HG02973 (cell line): Measurements from ENCODE around the gene LEP.
"Not testable (repeated sequence)": the region's sequence is repeated elsewhere in the genome, so short reads cannot be mapped to it uniquely, and the experiment has no call there.

Experiments
- ATAC-seq: cut with Tn5 transposase; IDR thresholded peaks from one replicate; pipeline ENCODE4 v1.9.1; 2021; ENCODE audit warnings: moderate library complexity; ENCODE audit not compliant: unreplicated experiment

The LEP gene

DNA sequence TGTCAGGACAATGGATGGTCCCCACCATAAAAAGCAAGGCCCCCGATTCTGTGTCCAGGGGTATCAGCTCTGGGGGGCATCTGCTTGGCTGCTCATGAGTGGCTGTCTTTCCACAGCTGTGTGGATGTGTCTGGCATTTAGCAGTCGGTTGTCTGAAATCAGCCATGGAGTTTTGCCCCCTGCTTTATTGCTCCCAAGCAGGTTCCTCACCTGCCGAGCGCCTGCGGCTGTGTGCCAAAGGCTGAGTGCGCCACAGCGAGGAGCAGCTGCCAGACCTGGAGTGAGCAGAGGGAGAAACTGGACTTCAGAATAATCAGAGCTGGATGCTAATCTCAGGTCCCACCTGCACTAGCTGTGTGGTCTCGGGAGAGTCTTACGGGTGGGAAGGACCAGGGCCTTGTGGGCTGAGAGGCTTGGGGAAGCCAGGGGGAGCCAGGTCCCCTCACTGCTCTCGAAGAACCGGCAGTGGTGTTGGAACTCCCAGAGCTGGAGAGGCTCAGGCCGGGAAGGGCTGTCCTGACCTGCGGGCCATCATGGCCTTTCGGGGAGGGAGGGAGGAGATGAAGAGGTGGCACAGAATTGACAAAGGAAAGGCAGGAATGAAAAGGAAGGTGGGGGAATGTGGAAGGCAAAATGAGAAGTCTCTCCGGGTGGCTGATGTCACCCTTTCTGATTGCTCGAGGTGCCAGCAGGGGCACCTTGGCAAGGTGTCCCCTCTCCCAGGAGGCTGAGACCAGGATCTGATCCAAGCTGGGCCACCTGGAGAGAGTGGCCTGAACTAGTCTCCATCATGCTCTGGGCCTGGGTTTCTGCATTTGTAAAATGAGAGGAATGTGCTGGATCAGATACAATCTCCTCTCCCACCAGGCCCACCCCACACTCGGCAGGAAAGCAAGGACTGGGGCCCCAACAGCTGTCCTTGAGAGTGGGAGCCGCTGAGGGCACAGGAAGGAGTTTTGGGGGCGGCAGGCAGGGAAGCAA lies 30.2 kb upstream of the LEP start:
- no peak for ATAC-seq

DNA sequence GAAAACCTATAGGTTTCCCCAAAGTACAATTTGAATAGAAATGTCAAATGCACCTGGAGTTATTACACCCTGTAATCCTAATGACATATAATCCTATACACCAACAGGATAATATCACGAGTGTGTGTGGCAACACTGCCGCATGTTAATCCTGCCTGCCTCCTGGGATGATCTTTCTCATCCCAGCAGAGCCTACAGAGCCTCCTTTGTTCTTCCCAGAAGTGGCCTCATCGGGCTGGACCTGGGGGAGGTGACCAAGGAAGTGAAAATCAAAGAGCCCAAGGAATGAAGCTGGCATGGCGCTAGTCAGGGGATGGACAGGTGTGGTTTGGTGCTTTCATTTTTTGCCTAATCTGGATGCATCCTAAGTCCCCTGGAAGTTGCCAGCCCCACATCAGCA lies 29.5 kb upstream of the LEP start:
- ATAC-seq = no peak

DNA sequence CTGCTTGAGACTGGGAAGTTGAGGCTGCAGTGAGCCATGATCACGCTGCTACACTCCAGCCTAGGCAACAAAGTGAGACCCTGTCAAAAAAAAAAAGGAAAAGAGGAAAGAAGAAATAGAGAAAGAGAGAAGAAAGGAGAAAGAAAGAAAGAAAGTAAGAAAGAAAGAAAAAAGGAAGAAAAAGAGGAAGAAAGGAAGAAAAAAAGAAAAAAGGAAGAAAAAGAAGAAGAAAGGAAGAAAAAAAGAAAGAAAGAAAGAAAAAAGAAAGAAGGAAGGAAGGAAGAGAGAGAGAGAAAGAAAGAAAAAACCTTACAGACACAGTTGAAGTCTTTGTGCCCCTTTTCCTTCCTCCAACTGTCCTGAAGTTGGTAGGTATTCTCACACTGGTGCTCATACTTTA lies 26.6 kb upstream of the LEP start:
- no peak for ATAC-seq

DNA sequence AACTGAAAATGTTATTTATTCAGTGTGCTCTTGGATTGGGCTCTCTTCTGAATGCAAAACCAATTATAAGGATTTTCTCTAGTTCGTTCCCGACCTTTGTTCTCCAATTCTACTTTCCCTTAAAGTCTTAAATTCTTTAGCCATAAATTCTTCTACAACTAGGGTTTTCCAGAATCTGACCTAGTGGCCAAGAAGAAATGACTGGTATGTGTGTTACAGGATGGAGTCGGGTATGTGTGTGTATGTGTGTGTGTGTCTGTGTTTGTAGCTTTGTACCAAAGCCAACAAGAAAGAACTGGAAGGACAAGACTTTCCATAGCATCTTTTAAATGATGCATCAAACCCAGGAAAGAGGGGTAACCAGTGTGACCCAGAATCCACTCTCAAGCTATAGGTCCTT lies 25.8 kb upstream of the LEP start:
- ATAC-seq = no peak

DNA sequence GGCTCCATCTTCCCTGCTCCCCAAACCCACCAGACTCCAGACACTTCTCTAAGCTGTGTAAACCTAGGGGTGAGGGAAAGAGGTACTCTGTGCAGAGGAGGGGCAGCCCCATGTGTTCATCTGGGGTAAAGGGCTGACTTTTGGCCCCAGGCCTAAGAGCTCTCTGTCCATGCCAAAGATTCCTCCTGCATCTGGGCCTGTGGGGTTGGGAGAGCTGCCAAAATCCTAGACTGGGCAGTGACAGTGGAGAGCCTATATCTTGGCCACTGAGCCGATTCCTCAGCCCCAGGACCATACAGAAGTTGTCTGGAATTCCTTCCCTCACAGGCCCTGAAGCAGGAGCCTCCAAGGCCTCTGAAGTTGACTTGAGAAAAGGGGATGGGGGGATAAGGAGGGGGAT lies 25.3 kb upstream of the LEP start:
- no peak for ATAC-seq

DNA sequence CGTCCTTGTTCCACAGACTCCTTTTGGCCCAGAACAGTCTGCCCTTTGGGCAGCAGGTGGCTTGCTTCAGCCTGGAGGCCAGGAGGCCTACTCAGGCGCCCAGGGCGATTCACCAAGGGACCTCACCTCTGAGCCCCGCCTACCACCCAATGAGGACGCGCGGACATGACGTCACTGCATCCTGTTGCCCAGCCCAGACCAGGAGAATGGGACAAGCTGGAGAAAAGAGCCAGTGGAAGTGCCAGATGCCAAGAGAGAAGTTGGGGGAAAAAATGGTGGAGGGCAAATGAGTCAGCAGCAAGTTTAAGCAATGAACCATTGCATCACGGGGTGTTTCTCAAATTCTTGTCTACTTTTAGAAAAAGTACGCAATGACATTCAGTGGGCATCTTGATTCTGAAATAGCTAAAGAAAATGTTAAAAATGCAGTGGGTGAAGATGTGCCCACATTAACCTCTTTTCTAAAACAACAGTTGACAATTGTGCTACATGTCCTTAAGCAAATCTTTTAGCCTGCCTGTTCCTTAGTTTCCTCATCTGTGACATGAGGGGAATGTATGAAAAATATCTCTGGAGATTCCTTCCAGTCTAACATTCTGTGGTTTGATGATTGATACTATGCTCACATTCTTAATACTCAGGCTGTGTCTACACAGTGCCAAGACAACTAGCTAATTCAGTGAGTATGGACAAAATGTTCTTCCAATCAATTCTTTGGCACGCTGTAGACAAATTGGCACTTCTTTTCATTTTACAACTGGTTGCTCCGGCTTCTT lies 23.9 kb upstream of the LEP start:
- no peak for ATAC-seq

DNA sequence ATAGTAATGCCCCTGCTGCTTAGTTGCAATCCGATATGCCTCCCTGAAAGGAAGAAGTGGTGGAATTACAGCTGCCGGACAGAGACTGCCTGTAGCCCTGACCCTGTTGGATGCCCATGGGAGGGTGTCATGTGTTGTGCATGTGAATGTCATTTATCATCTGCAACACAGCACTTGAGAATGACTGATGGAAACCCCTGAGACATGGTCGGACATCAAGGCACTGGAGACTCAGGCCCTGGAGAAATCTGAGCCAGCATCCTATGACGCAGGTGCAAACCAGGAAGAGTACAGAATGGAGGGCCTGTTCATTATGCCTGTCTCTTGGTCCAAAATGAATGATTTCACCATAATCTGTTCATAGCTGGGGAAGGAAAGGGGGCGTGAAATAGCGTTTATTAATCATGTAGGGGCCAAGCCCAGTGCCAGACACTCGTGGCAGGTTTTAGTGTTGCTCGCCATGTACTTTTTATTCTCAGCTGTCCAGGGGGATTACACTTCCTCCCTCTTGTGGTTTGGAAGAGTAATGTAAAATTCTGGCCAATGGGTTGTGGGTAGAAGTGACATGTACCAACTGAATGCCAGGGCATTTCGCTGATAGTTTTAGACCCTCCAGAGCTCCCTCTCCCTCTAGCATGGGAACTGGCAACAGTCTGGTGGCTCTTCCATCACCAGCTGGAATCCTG lies 23.0 kb upstream of the LEP start:
- no peak for ATAC-seq

DNA sequence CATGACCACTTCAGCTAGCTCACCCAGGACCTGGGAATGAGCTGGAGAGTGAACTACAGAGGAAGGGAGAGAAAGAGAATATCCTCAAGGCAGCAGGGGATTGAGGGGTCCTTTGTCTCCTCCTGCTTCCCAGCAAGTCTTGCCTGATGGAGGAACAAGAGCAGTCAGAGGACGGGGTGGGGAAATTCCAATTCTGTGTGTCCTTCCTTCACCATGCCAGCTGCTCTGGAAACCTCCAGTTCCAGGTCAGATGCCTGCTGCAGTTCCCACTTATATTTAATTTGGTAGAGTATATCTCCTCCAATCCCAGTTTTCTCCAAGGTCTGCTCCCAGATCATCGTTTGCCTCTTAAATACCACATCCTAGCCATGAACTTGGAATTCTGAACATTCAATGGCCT lies 21.4 kb upstream of the LEP start:
- no peak for ATAC-seq

DNA sequence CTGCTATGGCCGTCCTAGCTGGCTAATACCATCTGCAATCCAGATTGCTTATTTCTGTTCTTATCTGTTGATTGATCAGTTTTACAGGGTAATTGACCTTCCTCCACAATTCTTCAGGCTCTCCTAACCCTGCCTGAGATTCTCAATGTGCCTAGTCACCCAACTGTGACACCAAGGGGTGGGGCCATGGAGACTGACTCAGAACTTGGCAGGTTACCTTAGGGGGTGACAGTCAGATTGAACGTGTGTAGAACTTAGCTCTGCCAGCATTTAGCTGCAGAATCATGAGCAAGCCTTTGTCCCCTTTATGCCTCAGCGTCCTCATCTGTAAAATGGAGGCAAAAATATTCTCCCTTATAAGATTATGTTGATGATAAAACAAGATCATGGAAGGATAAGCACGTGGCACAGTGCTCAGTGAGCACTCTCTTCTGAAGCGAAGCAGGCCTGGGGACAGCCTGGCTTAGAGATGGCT lies 19.1 kb upstream of the LEP start:
- ATAC-seq = no peak

DNA sequence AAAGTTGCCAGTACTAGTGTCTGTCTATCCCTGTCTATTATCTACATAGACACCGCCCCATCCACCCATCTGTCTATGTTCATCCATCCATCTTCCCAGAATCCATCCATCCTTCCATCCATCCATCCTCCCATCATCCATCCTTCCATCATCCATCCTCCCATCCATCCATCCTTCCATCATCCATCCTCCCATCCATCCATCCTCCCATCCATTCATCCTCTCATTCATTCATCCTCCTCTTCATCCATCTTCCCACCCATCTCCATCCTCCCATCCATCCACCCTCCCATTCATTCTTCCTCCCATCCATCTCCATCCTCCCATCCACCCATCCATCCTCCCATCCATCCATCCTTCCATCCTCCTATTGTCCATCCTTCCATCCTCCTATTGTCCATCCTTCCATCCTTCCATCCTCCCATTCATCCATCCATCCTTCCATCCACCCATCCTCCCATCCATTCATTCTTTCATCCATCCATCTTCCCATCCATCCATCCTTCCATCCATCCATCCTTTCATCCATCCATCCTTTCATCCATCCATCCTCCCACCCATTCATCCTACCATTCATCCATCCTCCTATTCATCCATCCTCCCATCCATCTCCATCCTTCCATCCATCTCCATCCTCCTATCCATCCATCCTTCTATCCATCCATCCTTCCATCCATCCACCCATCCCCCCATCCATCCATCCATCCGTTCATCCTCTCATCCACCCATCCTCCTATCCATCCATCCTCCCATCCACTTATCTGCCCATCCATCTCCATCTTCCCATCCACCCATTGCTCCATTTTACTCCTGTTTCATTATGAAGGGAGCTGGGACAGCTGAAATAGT lies 14.7 kb upstream of the LEP start:
- no peak for ATAC-seq

DNA sequence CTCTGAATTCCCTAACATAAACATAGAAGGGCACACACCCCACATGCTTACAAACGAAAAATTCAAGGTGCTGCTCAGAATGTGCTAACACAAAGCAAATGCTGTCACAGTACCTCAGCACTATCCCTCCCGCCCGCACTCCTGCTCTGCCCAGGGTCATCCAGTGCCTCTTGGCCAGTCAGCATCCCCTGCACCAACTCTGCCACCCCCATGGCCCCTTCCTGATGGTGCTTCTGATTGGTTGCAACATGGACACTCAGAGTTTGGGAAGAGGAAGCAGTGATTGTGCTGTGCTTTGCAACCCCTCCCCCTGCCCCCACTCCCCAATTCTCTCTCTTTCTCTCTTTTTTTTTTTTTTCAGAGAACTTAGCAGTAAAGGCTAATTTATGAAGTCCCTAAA lies 13.8 kb upstream of the LEP start:
- no peak for ATAC-seq

DNA sequence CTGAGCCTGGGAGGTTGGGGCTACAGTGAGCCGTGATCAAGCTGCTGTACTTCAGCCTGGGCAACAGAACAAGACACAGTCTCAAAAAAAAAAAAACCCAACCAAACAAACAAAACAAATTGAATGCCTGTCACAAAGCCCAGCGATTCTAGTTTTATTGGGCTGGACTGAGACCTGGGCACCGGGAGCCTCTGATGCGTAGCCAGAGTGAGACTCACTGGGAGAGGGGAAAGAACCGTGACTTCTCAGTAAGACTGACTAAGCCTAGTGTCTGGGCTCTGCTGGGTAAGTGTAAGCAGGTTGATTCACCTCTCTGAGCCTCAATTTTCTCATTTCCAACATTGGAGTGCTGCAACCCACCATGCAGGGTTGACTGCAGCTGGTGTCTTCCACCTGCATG lies 10.1 kb upstream of the LEP start:
- no peak for ATAC-seq

DNA sequence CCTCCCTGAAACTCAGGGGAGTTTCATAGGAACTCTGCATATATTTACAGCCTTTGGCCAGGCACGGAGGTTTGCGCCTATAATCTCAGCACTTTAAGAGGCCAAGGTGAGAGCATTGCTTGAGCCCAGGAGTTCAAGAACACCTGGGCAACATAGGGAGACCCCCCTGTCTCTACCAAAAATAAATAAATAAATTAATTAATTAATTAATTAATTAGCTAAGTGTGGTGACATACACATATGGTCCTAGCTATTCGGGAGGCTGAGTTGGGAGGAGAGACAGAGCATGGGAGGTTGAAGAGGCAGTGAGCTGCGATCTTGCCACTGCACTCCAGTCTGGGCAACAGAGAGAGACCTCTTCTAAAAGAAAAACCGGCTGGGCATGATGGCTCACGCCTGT lies 9.4 kb upstream of the LEP start:
- ATAC-seq = no peak

DNA sequence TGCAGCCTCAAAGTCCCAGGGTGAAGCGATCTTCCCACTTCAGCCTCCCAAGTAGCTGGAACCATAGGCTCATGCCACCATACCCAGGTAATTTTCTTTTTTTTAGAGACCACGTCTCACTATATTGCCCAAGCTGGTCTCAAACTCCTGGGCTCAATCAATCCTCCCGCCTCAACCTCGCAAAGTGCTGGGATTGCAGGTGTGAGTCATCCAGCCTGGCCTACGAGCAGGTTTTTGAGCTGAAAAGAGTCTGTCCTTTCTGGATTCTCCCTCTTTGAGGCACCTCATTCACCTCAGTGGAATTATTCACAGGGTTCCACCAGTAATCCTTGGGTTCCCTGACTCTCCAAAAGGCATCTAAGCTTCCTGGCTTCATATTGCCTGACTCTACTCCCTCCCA lies 7.6 kb upstream of the LEP start:
- ATAC-seq = no peak

DNA sequence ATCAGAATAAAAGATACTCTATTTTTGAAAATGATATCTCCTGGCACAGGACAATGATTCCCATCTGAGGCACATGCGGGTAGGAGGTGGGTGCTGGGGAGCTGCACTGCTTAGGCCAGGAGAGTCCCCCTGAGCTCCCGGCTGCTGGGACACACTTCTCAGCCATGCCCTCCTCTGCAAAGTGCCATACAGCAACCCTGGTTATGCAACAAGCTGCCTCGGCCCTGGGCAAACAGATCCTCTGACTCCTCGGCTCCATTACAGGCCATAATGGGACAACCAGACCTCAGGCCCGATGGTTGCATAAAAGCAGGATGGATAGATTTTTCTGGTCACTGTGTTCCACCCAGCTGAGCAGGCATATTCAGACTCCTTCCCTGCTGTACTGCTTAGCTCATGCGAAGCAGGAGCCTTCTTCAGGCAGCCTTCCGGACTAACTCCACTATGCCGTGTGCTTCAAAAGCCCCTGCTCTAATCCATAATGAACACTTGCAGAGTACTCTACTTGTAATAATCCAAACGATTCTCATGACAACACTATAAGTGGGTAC lies 6.5 kb upstream of the LEP start:
- ATAC-seq = no peak

DNA sequence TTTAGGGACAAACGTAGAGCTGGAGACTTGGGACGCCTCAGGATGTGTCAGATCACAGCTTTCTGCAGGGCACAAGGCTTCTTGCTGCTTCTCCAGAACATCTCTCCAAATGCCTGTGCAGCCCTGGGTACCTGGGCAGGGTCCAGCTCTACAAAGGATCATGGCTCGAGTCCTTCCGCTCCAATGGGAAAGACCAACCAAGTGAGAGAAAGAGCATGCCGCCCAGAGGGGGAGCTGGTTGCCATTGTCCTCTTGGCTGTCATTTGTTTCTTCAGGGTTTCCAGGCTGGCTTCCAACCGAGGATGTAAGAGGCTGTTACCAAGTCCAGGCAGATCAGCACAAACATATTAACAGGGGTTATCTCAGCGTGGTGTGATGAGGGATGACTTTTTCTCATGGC lies 5.6 kb upstream of the LEP start:
- no peak for ATAC-seq

DNA sequence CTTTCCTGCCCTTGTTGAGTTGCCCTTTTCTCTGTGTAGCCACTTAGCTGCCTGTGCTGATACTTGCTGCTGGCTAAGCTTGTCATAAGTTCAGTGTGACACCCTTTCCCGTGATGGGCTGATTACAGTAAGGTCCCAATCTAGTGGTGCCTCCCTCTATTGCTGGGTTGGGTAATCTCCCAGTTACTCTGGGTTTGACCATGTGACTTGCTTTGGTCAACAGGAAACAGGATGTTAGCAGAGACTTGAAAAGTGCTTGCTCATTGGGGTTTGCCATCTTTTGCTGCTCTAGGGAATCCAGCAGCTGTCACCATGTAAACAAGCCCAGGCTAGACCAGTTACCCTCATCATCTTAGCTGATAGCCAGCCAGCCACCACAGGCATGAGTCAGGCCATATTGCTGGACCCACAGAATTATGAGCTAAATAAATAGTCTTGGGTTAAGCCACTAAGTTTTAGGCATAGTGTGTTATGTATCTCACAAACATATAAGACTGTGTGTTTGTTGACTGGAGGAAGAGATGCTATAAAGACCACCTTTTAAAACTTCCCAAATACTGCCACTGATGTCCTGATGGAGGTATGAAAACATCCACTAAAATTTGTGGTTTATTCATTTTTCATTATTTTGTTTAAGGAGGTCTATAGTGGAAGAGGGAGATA lies 4.0 kb upstream of the LEP start:
- peak; percentile 58 for ATAC-seq

DNA sequence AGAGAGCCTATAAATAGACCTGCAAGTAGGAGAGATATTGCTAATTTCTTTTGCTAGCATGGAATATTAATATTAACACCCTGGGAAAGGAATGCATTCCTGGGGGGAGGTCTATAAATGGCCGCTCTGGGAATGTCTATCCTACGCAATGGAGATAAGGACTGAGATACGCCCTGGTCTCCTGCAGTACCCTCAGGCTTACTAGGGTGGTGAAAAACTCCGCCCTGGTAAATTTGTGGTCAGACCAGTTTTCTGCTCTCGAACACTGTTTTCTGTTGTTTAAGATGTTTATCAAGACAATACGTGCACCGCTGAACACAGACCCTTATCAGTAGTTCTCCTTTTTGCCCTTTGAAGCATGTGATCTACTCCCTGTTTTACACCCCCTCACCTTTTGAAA lies 1.9 kb upstream of the LEP start:
- not testable (repeated sequence) for ATAC-seq

DNA sequence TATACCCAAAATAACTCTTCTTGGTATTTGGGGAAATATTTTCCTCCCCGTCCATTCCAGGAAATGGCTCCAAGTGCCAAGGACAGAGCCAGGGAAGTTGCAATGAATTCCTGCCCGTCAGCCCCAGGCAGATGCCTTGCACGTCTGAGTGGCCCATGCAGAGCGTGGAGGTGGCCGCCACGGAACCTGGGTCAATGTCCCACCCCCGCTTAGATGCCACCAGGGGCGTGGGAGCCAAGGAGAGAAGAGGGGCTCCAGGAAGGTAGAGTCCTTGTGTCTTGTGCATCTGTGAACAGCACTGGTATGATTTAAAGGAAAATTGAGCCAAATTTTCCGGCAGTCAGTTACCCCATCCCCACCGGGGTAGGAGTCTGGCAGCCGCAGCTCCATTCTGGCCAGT lies 1.6 kb downstream of the LEP start:
- no peak for ATAC-seq

DNA sequence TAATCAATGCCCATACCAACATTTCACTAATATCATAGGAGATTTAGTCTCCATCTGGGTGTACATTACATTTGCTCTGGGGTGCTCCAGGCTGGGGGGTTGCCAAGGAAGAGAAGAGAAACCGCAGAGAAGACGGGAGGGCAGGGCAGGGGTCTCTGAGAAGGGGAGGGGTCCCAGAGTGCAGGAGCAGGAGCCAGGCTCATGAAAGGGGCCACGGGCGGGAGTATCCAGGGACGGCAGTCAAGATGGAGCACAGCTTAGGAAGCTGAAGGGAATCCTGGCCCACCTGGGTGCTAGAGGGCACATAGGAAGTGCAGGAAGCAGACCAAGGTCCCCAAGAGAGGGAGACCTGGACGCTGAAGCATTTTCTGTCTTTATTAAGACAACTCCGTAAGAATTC lies 2.2 kb downstream of the LEP start:
- ATAC-seq = no peak
